HepG2 (cell line): ENCODE measurements around the gene TMEM117. TPM values are rescaled to one million over a fixed set of nuclear protein-coding genes. Genes with fewer than 3 reads are reported as not detected.
A peak's percentile ranks its signal among the peaks of the same experiment; 100 is the strongest.

ENCODE experiments used
- ATF7-NPFF ChIP-seq: sonication (generic); formaldehyde crosslinking; IDR thresholded peaks from 2 replicates; pipeline ENCODE4 v1.8.1; 2023; ENCODE audit warnings: mild to moderate bottlenecking, low read depth, missing genetic modification reagents, moderate library complexity
- GATAD2A ChIP-seq: IDR thresholded peaks from 2 replicates; pipeline ENCODE4 v1.6.1; 2016
- GZF1 ChIP-seq: sonication (generic); formaldehyde crosslinking; IDR thresholded peaks from 2 replicates; pipeline ENCODE4 v1.5.1; 2020; ENCODE audit warnings: mild to moderate bottlenecking, missing genetic modification reagents
- KDM2A ChIP-seq: sonication (generic); formaldehyde crosslinking; IDR thresholded peaks from 2 replicates; pipeline ENCODE4 v1.4.0; 2020; ENCODE audit warnings: low read depth, missing genetic modification reagents, borderline replicate concordance
- KLF6 ChIP-seq: IDR thresholded peaks from 2 replicates; pipeline ENCODE4 v1.8.0; 2016; ENCODE audit warnings: missing biosample characterization, missing genetic modification reagents
- MED8 ChIP-seq: sonication (generic); formaldehyde crosslinking; IDR thresholded peaks from 2 replicates; pipeline ENCODE4 v1.8.1; 2023; ENCODE audit warnings: mild to moderate bottlenecking, missing genetic modification reagents; ENCODE audit not compliant: insufficient replicate concordance
- POLR2A ChIP-seq, 2 experiments: IDR thresholded peaks; 2 replicates each; pipeline ENCODE4 v1.6.1; 2011; ENCODE audit warnings: low read depth in 2 of 2, low read length in 2 of 2, mild to moderate bottlenecking in 1 of 2, moderate library complexity in 1 of 2; ENCODE audit not compliant: insufficient read depth in 1 of 2
- RARA ChIP-seq: IDR thresholded peaks from 2 replicates; pipeline ENCODE4 v1.6.1; 2016; ENCODE audit warnings: missing genetic modification reagents, missing compliant biosample characterization
- RBFOX2 ChIP-seq: fragments of 200-400 bp; formaldehyde crosslinking; IDR thresholded peaks from 2 replicates; pipeline ENCODE4 v1.6.1; 2017; ENCODE audit warnings: low read depth, mild to moderate bottlenecking, low read length
- RXRB ChIP-seq: IDR thresholded peaks from 2 replicates; pipeline ENCODE4 v1.6.1; 2016; ENCODE audit warnings: borderline replicate concordance, missing genetic modification reagents, missing compliant biosample characterization
- TBL1XR1 ChIP-seq: fragments of 150-350 bp; IDR thresholded peaks from 2 replicates; pipeline ENCODE4 v1.6.1; 2014; ENCODE audit warnings: borderline replicate concordance, low read length; ENCODE audit not compliant: partially characterized antibody
- TCF7L2 ChIP-seq: IDR thresholded peaks from 2 replicates; pipeline ENCODE4 v1.6.1; 2011; ENCODE audit warnings: mild to moderate bottlenecking, low read depth, low read length, moderate library complexity
- TP53 ChIP-seq: sonication (generic); formaldehyde crosslinking; conservative IDR thresholded peaks from 2 replicates; pipeline ENCODE4 v1.4.0; 2020; ENCODE audit warnings: missing genetic modification reagents
- ZMYM2 ChIP-seq: sonication (generic); formaldehyde crosslinking; IDR thresholded peaks from 2 replicates; pipeline ENCODE4 v1.8.0; 2022; ENCODE audit warnings: mild to moderate bottlenecking, missing genetic modification reagents
- ZNF251 ChIP-seq: sonication (generic); formaldehyde crosslinking; IDR thresholded peaks from 2 replicates; pipeline ENCODE4 v1.9.0; 2021; ENCODE audit warnings: mild to moderate bottlenecking, missing genetic modification reagents
- ZNF326 ChIP-seq: sonication (generic); formaldehyde crosslinking; IDR thresholded peaks from 2 replicates; pipeline ENCODE4 v1.4.0; 2020; ENCODE audit warnings: missing genetic modification reagents, borderline replicate concordance
- ZNF577 ChIP-seq: sonication (generic); formaldehyde crosslinking; IDR thresholded peaks from 2 replicates; pipeline ENCODE4 v1.4.0; 2020; ENCODE audit warnings: mild to moderate bottlenecking, low read depth, missing genetic modification reagents, borderline replicate concordance
- ZNF788 ChIP-seq: sonication (generic); formaldehyde crosslinking; IDR thresholded peaks from 2 replicates; pipeline ENCODE4 v1.5.0; 2020; ENCODE audit warnings: mild to moderate bottlenecking, missing genetic modification reagents, borderline replicate concordance
- polyA plus RNA-seq, 8 experiments: library from polyadenylated mRNA; depleted of rRNA in 3 of 8; stranded (reverse) in 7 of 8; unstranded in 1 of 8; fragments of >200 nt; fragmentation: Illumina TruSeq in 4 of 8; extraction: Trizol in 4 of 8; gene quantifications; 2 replicates each; pipeline versions ENCODE4 v1.2.1 to v1.2.3, GENCODE V29; 2011 to 2016; ENCODE audit warnings: low read depth in 4 of 8, missing spikeins in 1 of 8, mixed read lengths in 1 of 8; ENCODE audit not compliant: insufficient read depth in 1 of 8
- total RNA-seq, 5 experiments: library from RNA; depleted of rRNA; stranded (reverse); fragments of >200 nt; fragmentation: Illumina TruSeq; extraction: Trizol; gene quantifications; 2 replicates each; pipeline ENCODE4 v1.2.3, GENCODE V29; 2016; ENCODE audit warnings: low read depth in 1 of 5
- TF ChIP-seq, protein P1 (sequence below): sonication (generic); formaldehyde crosslinking; IDR thresholded peaks from 2 replicates; pipeline ENCODE4 v1.4.0; 2020; ENCODE audit warnings: mild to moderate bottlenecking, missing genetic modification reagents
- TF ChIP-seq, protein P2 (sequence below): sonication (generic); formaldehyde crosslinking; IDR thresholded peaks from 2 replicates; pipeline ENCODE4 v1.5.0; 2020; ENCODE audit warnings: missing genetic modification reagents
- TF ChIP-seq, protein P3 (sequence below): sonication (generic); formaldehyde crosslinking; IDR thresholded peaks from 2 replicates; pipeline ENCODE4 v1.4.0; 2020; ENCODE audit warnings: mild to moderate bottlenecking, missing genetic modification reagents
- TF ChIP-seq, protein P4 (sequence below): sonication (generic); formaldehyde crosslinking; IDR thresholded peaks from 2 replicates; pipeline ENCODE4 v1.4.0; 2020; ENCODE audit warnings: missing genetic modification reagents

The TMEM117 gene
- total and polyA plus RNA-seq, 2 of the 13 experiments (the other 11 are each of a cell fraction or from before 2014, with no cell fraction given): 2.8 to 8.5 TPM

DNA sequence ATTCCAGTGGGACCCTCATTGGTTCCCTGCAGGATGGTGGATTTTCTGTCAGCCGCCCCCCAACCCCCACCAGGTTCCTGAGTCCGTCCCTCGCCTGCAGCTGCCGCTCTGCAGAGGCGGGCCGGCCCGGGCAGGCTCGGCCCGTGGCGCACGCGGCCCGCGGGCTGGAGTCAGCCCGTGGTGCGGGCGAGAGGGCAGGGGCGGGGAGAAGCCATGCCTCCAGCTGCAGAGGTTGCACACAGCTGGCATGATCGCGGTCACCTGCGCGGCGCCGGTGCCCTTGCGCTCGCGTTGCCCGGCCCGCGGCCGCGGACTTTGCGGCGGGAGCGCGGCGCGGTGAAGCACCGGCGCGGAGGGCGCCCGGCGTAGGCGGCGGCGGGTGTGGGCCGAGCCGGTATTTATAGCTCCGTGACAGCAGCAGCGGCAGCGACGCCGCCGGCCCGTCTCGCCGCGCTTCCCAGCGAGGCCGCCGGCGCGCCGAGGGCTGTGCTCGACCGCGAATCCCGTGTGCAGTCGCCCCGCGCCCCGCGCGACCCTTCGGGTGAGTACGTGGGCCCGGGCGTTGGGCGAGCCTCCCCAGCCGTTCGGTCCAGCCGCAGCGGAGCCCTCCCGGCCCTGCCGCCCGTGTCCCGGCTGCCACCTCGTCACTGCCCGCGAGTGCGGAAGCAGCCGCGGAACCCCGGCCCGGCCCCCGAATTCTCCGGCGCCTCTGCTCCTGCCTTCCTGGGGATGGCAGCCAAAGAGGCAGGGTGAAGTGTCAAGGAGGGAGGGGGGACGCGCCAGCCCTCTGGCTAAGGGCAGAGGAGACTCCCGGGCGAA lies at the start of gene TMEM117 (continued):
- TF ChIP-seq POLR2A (IDR thresholded peaks at IDR 0.05; ENCODE audit: insufficient read depth in 1 of 2, low read depth in 2 of 2, low read length in 2 of 2) (peak; percentile 42 to 54), TP53 (CRISPR knock-in tag) (no peak), ATF7-NPFF (CRISPR knock-in tag) (0 out of 2 replicates have a peak, but pooled peaks have one; percentile 28), ZNF788 (CRISPR knock-in tag) (peak; percentile 27; the same call in 1 of the 2 replicates), KLF6 (CRISPR knock-in tag) (no peak), ZMYM2 (CRISPR knock-in tag) (no peak), GZF1 (CRISPR knock-in tag) (no peak), TBL1XR1 (no peak), RBFOX2 (peak; percentile 83), RXRB (no peak), RARA (0 out of 2 replicates have a peak, but pooled peaks have one; percentile 9), GATAD2A (CRISPR knock-in tag) (no peak), TCF7L2 (no peak), MED8 (CRISPR knock-in tag) (no peak), ZNF326 (no peak), ZNF251 (CRISPR knock-in tag) (no peak), KDM2A (CRISPR knock-in tag) (peak; percentile 51; the same call in 1 of the 2 replicates), ZNF577 (CRISPR knock-in tag) (no peak)
- TF ChIP-seq, protein P1, sequence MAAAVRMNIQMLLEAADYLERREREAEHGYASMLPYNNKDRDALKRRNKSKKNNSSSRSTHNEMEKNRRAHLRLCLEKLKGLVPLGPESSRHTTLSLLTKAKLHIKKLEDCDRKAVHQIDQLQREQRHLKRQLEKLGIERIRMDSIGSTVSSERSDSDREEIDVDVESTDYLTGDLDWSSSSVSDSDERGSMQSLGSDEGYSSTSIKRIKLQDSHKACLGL (CRISPR knock-in tag): peak; percentile 47; the same call in 1 of the 2 replicates
- TF ChIP-seq, protein P2, sequence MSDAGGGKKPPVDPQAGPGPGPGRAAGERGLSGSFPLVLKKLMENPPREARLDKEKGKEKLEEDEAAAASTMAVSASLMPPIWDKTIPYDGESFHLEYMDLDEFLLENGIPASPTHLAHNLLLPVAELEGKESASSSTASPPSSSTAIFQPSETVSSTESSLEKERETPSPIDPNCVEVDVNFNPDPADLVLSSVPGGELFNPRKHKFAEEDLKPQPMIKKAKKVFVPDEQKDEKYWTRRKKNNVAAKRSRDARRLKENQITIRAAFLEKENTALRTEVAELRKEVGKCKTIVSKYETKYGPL (CRISPR knock-in tag): no peak
- TF ChIP-seq, protein P3, sequence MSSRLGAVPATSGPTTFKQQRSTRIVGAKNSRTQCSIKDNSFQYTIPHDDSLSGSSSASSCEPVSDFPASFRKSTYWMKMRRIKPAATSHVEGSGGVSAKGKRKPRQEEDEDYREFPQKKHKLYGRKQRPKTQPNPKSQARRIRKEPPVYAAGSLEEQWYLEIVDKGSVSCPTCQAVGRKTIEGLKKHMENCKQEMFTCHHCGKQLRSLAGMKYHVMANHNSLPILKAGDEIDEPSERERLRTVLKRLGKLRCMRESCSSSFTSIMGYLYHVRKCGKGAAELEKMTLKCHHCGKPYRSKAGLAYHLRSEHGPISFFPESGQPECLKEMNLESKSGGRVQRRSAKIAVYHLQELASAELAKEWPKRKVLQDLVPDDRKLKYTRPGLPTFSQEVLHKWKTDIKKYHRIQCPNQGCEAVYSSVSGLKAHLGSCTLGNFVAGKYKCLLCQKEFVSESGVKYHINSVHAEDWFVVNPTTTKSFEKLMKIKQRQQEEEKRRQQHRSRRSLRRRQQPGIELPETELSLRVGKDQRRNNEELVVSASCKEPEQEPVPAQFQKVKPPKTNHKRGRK (CRISPR knock-in tag): no peak
- TF ChIP-seq, protein P4, sequence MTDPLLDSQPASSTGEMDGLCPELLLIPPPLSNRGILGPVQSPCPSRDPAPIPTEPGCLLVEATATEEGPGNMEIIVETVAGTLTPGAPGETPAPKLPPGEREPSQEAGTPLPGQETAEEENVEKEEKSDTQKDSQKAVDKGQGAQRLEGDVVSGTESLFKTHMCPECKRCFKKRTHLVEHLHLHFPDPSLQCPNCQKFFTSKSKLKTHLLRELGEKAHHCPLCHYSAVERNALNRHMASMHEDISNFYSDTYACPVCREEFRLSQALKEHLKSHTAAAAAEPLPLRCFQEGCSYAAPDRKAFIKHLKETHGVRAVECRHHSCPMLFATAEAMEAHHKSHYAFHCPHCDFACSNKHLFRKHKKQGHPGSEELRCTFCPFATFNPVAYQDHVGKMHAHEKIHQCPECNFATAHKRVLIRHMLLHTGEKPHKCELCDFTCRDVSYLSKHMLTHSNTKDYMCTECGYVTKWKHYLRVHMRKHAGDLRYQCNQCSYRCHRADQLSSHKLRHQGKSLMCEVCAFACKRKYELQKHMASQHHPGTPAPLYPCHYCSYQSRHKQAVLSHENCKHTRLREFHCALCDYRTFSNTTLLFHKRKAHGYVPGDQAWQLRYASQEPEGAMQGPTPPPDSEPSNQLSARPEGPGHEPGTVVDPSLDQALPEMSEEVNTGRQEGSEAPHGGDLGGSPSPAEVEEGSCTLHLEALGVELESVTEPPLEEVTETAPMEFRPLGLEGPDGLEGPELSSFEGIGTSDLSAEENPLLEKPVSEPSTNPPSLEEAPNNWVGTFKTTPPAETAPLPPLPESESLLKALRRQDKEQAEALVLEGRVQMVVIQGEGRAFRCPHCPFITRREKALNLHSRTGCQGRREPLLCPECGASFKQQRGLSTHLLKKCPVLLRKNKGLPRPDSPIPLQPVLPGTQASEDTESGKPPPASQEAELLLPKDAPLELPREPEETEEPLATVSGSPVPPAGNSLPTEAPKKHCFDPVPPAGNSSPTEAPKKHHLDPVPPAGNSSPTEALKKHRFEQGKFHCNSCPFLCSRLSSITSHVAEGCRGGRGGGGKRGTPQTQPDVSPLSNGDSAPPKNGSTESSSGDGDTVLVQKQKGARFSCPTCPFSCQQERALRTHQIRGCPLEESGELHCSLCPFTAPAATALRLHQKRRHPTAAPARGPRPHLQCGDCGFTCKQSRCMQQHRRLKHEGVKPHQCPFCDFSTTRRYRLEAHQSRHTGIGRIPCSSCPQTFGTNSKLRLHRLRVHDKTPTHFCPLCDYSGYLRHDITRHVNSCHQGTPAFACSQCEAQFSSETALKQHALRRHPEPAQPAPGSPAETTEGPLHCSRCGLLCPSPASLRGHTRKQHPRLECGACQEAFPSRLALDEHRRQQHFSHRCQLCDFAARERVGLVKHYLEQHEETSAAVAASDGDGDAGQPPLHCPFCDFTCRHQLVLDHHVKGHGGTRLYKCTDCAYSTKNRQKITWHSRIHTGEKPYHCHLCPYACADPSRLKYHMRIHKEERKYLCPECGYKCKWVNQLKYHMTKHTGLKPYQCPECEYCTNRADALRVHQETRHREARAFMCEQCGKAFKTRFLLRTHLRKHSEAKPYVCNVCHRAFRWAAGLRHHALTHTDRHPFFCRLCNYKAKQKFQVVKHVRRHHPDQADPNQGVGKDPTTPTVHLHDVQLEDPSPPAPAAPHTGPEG (CRISPR knock-in tag): peak; percentile 35; the same call in 1 of the 2 replicates
